ENCODE measurements around the gene CLK4.

The CLK4 gene

DNA sequence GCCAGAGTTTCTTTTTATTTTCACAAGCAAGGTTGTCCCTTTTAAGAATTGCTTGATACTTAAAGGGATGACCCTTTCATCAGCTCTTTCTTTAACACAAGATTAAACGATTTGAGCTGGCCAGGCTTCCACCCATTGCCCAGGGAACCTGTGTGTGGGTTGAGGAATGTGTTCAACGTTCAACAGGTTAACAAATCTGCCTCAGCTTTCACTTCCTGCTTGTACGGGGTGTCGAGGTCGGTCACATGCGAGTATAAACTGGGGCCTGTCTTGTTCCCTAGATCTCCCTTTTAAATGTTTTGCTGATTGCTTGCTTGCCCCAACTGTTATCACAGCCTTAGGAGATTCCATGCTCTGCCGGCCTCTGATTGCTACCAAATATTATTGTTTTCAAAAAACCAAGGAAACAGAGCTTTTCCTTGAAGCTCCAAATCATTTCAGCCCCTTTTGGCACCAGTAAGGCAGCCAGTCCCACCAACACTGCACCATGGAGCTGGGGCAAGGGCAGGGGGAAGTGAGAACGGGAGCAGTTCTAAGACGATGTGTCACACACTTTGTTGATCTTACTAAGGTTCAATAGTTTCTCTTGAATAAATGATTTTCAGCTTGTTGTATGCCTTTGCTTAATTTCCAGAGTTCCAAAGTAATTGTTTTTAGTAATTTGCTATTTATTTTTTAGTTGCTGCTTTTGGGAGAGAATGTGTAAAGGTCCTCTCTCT, 10.7 kb upstream of the CLK4 start:
- no peak for DNase-seq (ENCODE audit: low read depth)

DNA sequence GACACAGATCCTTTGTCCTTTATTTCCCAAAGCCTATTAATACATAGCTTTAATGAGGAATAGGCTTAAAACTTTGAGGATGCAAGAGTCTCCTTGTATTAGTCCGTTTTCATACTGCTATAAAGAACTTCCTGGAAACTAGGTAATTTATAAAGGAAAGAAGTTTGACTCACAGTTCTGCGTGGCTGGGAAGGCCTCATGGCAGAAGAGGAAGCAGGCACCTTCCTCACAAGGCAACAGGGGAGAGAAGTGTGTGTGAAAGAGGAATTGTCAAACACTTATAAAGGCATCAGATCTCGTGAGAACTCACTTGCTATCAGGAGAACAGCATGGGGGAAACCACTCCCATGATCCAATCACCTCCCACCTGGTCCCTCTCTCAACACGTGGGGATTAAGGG, 5.4 kb upstream of the CLK4 start:
- DNase-seq (ENCODE audit: low read depth), result no peak

DNA sequence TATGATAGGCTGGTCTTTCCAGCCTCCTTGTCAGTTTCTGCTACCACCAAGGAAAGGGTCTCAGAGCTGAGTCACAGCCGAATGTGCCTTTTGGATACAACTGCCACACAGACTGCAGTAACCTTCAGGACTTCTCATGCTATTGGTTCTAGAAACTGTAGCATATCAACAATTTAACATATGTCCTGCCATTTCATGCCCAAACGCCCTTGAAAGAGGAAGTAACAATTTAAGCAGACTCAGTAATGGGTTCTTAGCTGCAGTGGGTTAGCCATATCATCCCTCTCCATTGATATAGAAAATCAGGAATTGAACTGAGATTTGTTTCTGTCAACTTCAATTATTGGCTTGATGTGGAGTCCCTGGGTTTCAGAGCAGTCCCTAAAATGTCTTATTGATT, 4.1 kb upstream of the CLK4 start:
- DNase-seq (ENCODE audit: low read depth), result no peak

DNA sequence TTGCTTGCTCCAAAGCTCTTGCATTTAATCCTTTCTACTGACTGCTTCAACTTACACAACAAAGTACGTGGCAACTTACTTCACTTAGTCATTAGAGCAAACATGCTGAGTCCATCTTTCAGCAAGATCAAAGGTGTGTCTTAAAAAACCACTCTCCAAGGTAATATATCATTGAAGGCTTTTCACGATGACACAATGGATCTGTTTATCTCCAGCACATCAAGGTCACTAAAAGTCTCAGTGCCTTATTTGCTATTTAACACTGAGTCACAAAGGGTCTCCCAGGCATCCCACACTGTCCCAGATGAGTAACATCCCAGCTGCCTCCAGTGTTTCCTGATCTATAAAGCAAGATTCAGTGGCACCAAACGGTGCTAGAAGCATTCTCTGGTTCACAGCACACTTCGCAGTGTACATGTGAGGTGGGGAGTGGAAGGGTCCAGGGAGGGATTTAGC, 3.7 kb upstream of the CLK4 start:
- peak; percentile 24 for DNase-seq (ENCODE audit: low read depth)

DNA sequence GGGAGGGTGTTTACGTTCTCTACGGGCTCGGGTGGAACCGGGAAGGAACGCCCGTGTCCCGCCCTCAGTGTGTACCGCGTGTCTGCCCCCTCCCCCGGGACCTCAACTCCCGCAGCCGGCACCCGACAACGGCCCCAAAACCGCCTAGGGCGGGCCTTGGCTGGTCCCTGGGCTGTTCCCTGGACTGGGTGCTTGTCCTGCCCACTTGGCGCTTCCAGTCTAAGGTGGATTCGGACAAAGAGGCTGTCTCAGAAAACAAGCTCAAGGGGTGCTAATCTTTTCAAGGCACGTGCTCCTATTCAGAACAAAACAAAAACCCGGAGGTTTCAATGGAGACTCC, 379 bp upstream of the CLK4 start:
- DNase-seq (ENCODE audit: low read depth), result no peak

DNA sequence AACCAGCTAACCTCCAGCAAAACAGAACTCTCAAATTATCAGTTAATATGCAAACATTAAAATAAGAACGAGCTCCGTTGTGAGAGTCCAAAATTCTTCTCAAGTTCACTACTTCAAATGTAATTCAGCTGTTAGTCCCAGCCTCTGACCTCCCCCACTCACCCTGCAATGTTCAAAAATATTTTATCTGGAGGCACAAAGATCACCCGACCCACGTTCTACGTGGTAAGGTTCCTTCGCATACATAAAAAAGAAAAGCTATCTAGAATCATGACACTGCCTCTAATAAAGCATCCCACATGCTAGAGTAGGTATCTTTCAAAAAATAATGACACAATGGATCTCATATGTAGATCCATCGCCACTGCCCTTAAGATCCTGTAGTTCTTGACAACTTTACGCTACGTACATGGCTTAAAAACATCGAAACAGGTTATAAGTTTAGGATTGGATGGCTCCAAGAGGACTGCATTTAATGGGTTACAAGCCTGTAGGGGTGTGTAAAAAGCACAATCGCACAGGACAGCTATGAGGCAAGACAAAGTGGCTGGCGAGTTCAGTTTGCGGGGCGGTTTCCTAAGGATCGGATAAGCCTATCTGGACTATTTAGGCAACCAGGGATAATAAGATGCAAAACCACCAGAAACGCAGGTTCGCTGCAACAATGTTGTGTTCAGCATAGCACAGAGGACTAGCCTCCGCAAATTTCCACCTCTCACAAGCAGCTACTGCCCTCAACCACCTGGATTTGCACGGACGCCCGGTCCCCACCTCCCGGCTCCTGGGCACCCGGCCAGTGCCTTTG, 969 bp downstream of the CLK4 start:
- peak; percentile 13 for DNase-seq (ENCODE audit: low read depth)

DNA sequence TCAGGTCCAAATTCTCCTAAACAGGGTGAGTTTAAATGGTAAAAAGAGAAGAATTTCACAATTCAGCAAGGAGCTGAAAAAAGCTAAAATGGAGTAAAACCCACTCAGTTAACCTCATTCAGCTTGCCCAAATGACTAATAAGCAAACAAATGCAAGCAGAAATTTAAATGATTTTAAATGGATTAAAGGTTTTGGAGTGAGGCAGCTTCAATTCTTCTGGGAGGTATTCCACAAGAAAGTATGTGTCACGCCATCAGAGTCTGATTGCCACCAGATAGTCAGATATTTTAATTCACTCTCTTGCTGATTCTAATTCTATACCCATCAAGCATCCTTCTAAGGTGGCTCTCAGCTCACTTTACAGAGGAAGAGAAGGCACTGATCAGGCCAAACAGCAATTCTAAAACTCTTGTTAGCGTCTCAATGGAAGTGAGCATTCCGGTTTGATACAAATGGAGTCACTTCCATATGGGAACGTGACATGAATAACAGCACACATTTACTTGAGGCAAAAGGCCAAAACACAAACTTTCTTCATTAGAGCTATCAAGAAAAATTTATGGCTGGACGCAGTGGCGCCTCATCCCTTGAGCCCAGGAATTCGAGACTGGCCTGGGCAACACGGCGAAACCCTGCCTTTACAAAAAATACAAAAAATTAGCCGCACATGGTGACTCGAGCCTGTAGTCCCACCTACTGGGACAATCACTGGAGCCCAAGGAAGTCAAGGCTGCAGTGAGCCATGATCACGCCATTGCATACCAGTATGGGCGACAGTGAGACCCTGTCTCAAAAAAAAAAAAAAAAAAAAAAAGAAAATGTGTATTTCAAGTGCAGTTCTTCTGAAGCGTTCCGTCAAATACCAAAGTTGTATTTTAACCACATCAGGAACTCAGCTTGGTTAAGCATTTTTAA, 2.0 kb downstream of the CLK4 start:
- peak; percentile 72 for DNase-seq (ENCODE audit: low read depth)

DNA sequence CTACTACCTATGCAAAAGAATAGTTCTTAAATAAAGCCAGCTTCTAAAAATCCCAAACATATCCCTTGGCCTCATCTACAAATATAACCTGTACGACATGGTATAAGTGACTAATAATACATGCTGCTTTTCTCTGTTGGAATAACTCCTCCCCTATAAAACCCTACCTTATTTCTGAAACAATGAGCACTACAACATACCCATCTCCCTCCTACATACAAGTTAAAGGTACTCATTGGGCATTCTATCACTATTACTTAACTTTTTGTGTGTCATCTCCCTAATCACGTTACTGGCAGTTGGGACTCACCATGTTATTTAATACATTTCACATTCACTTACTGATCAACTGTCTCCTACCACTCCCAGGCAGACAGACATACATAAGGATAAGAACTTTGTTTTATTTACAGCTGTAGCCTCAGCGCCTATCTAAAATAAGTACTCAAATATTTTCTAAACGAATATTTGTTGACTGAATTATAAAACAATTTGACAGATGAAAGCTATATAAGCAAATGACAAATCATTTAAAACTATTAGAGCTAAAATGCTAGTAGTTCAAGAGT, 4.1 kb downstream of the CLK4 start:
- no peak for DNase-seq (ENCODE audit: low read depth)

DNA sequence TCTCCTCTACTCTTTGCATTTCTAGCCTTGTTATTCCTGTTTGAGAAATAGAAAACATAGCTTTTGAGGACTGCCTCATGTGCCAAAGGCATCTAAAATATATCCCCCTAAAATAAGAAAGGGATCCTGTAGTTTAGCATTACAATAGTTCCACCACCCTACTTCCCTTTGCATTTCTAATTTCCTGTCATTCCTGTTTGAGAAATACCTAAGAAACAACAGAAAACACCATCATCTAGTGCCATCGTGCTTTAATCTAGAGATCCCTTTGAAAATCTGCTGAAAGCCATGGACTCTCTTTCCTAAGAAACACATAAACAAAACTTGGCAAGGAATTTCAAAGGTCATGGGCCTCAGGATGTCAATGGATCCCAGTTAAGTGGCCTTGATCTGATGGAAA, 7.5 kb downstream of the CLK4 start:
- no peak for DNase-seq (ENCODE audit: low read depth)

DNA sequence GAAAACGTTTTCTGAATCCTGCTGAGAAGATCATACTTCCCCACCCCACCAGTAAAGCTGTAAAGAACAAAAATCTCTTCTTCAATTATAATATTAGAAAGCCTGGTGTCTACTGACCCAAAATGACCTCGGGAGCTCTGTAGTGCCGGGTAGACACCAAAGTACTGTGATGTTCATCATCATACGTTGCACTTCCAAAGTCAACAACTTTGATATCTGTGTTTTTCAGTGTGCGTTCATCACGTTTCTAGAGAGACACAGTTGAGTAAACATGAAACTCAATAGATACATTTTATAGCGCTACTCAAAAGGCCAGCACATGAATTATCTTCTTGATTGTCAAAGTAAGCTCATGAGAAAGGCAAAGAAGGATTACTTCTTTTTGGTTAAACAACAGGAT, 14.6 kb downstream of the CLK4 start:
- no peak for DNase-seq (ENCODE audit: low read depth)

DNA sequence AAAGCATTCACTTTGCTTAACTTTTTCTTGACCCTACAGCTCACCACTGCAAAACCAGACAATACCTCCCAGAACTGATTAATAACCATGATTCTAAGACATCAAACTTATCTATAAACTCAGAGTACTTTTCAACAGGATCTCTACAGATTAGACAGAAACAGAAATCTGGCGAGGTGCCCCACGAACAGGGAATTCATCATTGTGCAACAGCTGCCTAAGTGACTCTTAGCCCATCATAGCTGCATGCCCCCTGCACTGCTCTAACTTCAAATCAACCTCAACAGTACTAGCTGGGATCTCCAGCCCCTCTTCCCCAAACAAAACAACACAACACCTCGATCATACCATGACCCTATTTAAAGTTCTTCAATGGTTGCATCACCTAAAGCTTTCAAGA, 20.6 kb downstream of the CLK4 start:
- DNase-seq (ENCODE audit: low read depth), result no peak

DNA sequence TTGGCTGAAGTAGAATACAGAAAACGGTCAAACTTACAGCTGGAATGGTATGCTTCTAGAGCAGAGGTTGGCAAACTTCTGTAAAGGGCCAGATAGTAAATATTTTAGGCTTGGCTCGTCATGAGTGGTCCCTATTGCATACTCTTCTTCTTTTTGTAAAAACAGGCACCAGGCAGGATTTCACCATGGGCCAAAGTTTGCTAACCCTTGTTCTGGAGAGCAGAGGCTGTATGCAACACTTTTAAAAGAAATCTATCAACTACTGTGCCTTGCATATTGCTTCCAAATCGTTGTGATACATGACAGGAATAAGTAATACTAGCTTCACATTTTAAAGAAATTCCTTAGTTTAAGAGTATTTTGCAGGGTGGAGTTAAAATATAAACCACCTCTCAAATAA, 21.1 kb downstream of the CLK4 start:
- DNase-seq (ENCODE audit: low read depth), result no peak

DNA sequence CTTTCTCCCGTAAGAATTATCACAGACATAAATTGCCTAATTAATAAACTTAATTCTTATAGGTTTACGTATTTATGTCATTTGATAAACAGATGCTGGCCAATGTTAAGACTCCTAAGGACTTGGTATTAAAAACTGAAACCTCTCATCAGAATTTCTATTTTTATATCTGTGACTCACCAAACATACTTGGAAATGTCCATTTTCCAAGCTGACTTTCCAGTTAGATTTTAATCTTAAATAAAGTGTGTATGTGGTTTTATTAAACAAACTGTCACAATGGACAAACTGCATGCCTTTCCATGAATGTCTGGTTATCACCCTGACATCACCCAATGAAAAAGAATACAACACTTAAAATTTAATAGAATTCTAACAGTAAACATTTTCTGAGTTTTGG, 24.1 kb downstream of the CLK4 start:
- peak; percentile 78 for DNase-seq (ENCODE audit: low read depth)

DNA sequence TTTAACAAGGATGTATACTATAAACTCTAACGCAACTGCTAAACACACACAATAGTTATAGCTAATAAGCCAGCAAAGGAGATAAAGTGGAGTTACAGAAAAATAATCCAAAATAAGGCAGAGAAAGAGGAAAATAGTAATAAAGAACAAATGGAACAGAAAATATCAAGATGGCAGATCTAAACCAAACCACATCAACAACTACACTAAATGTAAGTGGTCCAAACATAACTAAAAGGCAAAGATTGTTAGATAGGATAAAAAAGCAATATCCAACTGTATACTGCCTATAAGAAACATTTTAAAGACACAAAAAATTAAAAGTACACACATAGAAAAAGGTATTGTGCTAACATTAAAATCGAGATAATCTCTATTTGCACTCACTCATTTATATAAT, 31.1 kb downstream of the CLK4 start:
- DNase-seq (ENCODE audit: low read depth), result no peak

DNA sequence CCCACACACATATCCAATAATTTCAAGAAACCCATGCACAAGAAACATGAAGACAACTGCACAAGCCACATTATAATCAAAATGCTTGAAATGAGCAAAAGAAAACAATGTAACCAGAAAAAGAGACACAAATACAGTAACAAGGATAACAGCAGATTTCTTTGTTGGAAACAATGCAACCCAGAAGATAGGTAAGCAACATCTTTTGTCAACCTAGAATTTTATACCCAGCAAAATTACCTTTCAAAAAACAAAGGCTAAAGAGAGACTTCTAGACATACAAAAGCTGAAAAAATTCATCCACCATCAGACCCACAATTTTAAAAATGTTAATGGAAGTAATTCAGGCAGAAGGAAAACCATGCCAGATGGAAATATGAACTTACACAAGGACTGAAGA, 31.7 kb downstream of the CLK4 start:
- DNase-seq (ENCODE audit: low read depth), result no peak

DNA sequence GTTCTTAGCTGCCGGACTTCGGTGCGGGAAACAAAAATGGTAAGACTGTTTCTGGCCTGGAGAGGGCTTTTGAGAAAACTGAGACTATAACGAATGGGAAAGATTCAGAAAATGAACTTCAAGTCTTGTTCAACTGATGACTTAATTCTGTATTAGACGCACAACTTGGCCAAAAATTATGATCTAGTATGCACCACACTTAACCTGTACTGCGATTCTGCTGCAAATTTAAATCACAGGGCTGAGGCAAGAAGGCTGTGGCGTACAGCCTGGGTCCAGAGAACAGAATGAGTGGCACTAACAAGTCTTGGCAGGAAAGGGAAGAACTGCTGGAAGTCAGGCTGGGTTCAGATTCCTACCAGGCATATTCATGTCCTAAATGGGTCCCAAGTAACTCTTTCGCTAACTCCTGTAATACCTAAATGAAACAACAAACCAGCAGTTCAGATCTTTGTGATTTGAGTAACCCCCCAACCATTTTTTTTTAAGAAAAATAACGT, 35.9 kb downstream of the CLK4 start:
- peak; percentile 7 for DNase-seq (ENCODE audit: low read depth)

DNA sequence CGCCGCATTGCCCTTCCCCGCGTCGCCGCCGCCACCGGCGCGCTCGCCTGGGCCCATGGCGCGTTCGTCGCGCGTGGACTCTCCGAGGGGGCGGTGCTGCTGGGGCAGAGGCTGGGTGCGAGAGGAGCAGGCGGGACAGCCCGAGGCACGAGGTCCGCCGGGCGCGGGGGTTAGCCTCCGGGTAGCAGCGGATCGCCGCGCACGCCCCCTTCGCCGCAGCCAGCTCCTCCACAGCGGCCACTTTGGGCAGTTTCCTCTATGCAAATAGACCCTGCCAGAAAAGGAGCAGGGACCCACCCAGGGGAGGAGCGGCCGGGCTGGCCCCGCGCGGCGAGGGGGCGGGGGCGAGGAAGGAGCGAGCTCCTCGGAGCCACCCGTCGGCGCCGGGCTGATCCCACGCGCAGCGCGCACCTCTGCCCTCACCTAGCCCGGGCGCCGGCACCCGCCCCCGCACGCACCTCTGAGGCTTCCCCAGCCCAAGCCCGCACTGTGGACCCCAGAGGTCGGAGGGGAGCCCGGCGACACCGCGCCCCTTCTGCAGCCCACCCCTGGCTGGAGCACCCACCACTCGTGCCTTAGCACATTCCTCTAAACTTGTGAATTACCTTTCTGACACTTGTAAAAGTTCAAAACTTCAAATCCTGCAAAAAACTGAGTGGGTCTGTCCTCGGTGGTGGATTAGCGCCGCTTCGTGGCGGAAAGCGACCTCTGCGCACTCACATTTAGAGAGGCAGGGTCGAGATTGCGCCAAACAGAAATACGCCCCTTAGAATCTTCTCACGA, 36.5 kb downstream of the CLK4 start, which contains the start of gene COL23A1:
Gene COL23A1 (minus strand): TSS at position 253 of the 783 bp plus-strand sequence.
- peak; percentile 41 for DNase-seq (ENCODE audit: low read depth)

DNA sequence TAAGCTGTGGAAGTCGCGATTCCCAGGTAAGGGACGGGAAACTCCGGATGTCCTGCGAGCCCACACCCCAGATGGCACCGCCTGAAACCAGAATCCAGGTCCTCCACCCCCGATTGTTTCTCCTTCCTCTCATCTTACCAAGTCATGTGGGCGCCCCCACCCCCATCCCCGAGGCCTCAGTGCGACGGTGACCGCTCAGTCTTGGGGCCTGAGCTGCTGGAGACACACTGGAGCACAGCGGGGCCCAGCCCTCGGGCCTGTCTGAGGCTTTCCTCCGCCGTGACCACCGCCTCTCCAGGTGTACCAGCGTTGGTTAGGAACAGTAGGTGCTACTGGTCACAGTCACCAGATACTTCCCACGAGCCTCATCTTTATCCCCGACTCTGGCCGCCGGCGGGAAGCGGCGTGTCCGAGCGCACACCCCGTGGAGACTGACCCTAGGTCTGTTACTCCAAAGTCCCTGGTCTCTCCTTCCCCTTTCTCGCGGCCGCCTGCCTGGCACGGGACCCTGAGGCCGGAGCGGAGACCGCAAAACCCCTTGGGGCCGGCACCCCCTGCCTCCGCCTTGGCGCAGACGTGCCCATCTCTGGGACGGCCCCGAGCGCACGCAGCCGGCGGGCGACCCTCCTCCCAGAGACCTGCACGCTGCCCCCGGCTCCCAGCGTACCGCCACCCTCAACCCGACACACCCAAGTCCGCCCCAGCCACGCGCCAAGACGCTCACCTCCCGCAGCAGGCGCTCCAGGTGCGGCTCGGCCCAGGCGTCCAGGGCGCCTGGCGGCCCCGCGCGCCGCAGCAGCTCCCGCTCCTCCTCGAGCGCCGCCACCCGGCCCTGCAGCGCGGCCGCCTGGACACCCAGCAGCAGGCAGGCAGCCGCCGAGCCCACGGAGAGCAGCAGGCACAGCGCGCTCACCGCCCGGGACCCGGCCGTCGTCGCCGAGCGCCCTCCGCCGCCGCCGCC, 37.4 kb downstream of the CLK4 start:
- DNase-seq (ENCODE audit: low read depth), result no peak

DNA sequence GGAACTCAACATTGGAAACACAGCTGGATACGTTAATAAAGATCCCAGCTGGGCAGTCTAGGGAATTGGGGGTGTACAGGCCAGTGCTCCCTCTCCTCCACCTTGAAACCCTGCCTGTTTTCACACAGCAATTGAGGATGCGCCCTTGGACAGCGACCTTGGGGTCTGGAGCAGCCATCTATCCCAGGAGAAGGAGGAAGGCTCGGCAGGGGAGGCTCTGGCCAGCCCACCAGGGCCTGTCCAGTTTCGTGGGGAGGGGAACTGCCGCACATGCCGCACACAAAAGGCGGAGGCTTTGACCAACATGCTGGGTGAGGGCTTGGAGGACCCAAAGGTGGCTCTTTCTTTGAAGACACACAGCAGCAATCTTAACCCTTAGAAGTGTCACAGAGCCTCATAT, 38.1 kb downstream of the CLK4 start:
- no peak for DNase-seq (ENCODE audit: low read depth)

Data from EH (cell line).